ENCODE data around the gene TRPM7. TPM values are rescaled to one million over a fixed set of nuclear protein-coding genes. Genes with fewer than 3 reads are reported as not detected.
"Not testable (repeated sequence)": the region's sequence is repeated elsewhere in the genome, so short reads cannot be mapped to it uniquely, and the experiment has no call there.

Gene TRPM7
- total RNA-seq, 1 donor from 2014 or later: 44.3 TPM

GRCh38 chr15:50613600-50613999 lies 73.0 kb downstream of the TRPM7 start:
- Histone ChIP-seq H3K9me3 (no peaks in the 10 kb centered on the region), H3K36me3 (peaks cover 91% of the 10 kb centered on the region), H3K4me1 (no peaks in the 10 kb centered on the region), H3K27me3 (no peaks in the 10 kb centered on the region), H3K27ac (no peak overlapping the region), H3K4me3 (no peak overlapping the region)
- intact Hi-C loops (cut with DNase I): no loop called here
- no peak for DNase-seq
- no peak for TF ChIP-seq CTCF (IDR thresholded peaks at IDR 0.05)
- no peak for ATAC-seq

GRCh38 chr15:50607129-50607528 lies 79.5 kb downstream of the TRPM7 start:
- no peak overlapping the region for H3K27ac ChIP-seq
- H3K27me3 ChIP-seq: no peaks in the 10 kb centered on the region
- intact Hi-C loops (cut with DNase I): no loop called here
- peaks cover 91% of the 10 kb centered on the region for H3K36me3 ChIP-seq
- DNase-seq (no peak), ATAC-seq (no peak)
- H3K9me3 ChIP-seq: no peaks in the 10 kb centered on the region
- TF ChIP-seq CTCF (IDR thresholded peaks at IDR 0.05): no peak
- H3K4me3 ChIP-seq: no peak overlapping the region
- no peaks in the 10 kb centered on the region for H3K4me1 ChIP-seq

GRCh38 chr15:50605462-50605861 lies 81.1 kb downstream of the TRPM7 start:
- intact Hi-C loops (cut with DNase I): no loop called here

GRCh38 chr15:50602028-50602427 lies 84.6 kb downstream of the TRPM7 start:
- H3K27ac ChIP-seq; DNase-seq; H3K4me1 ChIP-seq; H3K27me3 ChIP-seq; H3K9me3 ChIP-seq; H3K4me3 ChIP-seq; intact Hi-C loops (cut with DNase I); ATAC-seq: not testable (repeated sequence)
- peaks cover 89% of the 10 kb centered on the region for H3K36me3 ChIP-seq

More at GRCh38 chr15:50605462-50605861, 81.1 kb downstream of the TRPM7 start:
- no peaks in the 10 kb centered on the region for H3K4me1 ChIP-seq
- ATAC-seq (no peak), DNase-seq (no peak)
- H3K27ac ChIP-seq: no peak overlapping the region
- peaks cover 89% of the 10 kb centered on the region for H3K36me3 ChIP-seq
- no peaks in the 10 kb centered on the region for H3K9me3 ChIP-seq
- no peak overlapping the region for H3K4me3 ChIP-seq
- TF ChIP-seq CTCF (IDR thresholded peaks at IDR 0.05): no peak
- H3K27me3 ChIP-seq: no peaks in the 10 kb centered on the region

GRCh38 chr15:50594311-50594710 lies 92.3 kb downstream of the TRPM7 start:
- no peaks in the 10 kb centered on the region for H3K4me1 ChIP-seq
- no peak for DNase-seq
- H3K4me3 ChIP-seq: no peak overlapping the region
- peaks cover 99% of the 10 kb centered on the region for H3K36me3 ChIP-seq
- no peaks in the 10 kb centered on the region for H3K9me3 ChIP-seq
- TF ChIP-seq CTCF (IDR thresholded peaks at IDR 0.05): no peak
- no peak for ATAC-seq
- intact Hi-C loops (cut with DNase I): no loop called here
- no peak overlapping the region for H3K27ac ChIP-seq
- no peaks in the 10 kb centered on the region for H3K27me3 ChIP-seq

- Histone ChIP-seq H3K4me1 (no peaks in the 10 kb centered on the region), H3K36me3 (peaks cover 99% of the 10 kb centered on the region), H3K27me3 (no peaks in the 10 kb centered on the region), H3K4me3 (no peak overlapping the region), H3K27ac (no peak overlapping the region), H3K9me3 (no peaks in the 10 kb centered on the region)
- no peak for DNase-seq
- no peak for TF ChIP-seq CTCF (IDR thresholded peaks at IDR 0.05)
- intact Hi-C loops (cut with DNase I): no loop called here
- no peak for ATAC-seq
Observed at GRCh38 chr15:50593761-50594160, 92.8 kb downstream of the TRPM7 start.
